Mammary epithelial cell (primary cell): ENCODE results near the gene PRKN.

Source experiments
- EZH2 ChIP-seq: IDR thresholded peaks from 2 replicates; pipeline ENCODE4 v1.6.1; 2012; ENCODE audit warnings: low read length, inconsistent platforms, borderline replicate concordance
- TF ChIP-seq, protein P1 (sequence below), 2 donors: IDR thresholded peaks in 1 of 2; conservative IDR thresholded peaks in 1 of 2; 2 replicates each; pipeline ENCODE4 v1.5.1; 2011 to 2012; ENCODE audit warnings: inconsistent platforms in 2 of 2, low read length in 2 of 2, mild to moderate bottlenecking in 2 of 2, control low read depth in 1 of 2, low read depth in 1 of 2; ENCODE audit not compliant: insufficient read depth in 1 of 2; ENCODE audit errors: extremely low read depth in 1 of 2

DNA sequence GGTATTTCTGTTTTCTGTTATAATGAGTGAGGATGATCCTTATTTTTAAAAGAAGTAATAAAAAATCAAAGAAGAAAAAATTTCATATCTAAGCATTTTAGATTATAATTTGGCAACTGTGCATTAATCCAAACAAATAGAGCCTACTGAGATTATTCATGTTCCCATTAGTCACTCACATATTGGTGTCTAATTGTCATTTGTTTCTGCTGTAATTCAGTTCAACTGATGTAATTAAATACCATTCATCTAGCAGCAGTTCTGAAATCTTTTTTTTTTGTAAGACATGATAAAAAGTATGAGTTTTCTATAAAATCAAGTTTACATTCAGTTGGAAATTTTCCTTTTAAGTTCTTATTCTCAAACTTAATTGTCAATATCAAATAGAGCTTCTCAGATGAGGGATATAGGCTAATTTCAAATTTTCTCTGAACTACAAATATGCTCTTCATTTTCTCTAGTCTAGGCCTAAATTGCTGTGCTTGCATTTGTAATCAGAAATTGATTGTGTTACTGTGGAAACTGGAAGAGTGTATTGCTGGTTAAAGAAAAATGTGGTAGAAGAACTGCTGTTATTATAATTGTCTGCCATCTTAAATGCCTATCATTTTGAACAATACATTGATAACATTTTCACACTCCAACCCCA, 23.8 kb upstream of the PRKN start:
- TF ChIP-seq, protein P1, sequence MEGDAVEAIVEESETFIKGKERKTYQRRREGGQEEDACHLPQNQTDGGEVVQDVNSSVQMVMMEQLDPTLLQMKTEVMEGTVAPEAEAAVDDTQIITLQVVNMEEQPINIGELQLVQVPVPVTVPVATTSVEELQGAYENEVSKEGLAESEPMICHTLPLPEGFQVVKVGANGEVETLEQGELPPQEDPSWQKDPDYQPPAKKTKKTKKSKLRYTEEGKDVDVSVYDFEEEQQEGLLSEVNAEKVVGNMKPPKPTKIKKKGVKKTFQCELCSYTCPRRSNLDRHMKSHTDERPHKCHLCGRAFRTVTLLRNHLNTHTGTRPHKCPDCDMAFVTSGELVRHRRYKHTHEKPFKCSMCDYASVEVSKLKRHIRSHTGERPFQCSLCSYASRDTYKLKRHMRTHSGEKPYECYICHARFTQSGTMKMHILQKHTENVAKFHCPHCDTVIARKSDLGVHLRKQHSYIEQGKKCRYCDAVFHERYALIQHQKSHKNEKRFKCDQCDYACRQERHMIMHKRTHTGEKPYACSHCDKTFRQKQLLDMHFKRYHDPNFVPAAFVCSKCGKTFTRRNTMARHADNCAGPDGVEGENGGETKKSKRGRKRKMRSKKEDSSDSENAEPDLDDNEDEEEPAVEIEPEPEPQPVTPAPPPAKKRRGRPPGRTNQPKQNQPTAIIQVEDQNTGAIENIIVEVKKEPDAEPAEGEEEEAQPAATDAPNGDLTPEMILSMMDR (conservative IDR thresholded peaks at IDR 0.05 in 1 of 2, IDR thresholded peaks at IDR 0.05 in 1 of 2; ENCODE audit: extremely low read depth in 1 of 2, insufficient read depth in 1 of 2, low read depth in 1 of 2, low read length in 2 of 2), result no peak
- no peak for TF ChIP-seq EZH2
